HEK293T (cell line): Measurements from ENCODE around the gene PTP4A2.

Experiments
- ARNT ChIP-seq: fragments of 450-650 bp; IDR thresholded peaks from 2 replicates; pipeline ENCODE4 v1.6.1; 2017; ENCODE audit warnings: mild to moderate bottlenecking
- BHLHE40 ChIP-seq: fragments of 450-650 bp; IDR thresholded peaks from 2 replicates; pipeline ENCODE4 v1.6.1; 2016; ENCODE audit warnings: mild to moderate bottlenecking, moderate library complexity, borderline replicate concordance
- FOXA1 ChIP-seq: fragments of 450-650 bp; IDR thresholded peaks from 2 replicates; pipeline ENCODE4 v1.6.1; 2016; ENCODE audit warnings: mild to moderate bottlenecking
- FOXM1 ChIP-seq: fragments of 450-650 bp; IDR thresholded peaks from 2 replicates; pipeline ENCODE4 v1.6.1; 2017; ENCODE audit warnings: mild to moderate bottlenecking, borderline replicate concordance
- HDGF ChIP-seq: fragments of 450-650 bp; IDR thresholded peaks from 2 replicates; pipeline ENCODE4 v1.6.1; 2017; ENCODE audit warnings: antibody characterized with exemption, borderline replicate concordance
- L3MBTL2 ChIP-seq: fragments of 450-650 bp; conservative IDR thresholded peaks from 2 replicates; pipeline ENCODE4 v1.6.1; 2016; ENCODE audit warnings: mild to moderate bottlenecking
- TARDBP ChIP-seq: fragments of 450-650 bp; IDR thresholded peaks from 2 replicates; pipeline ENCODE4 v1.6.1; 2016

DNA sequence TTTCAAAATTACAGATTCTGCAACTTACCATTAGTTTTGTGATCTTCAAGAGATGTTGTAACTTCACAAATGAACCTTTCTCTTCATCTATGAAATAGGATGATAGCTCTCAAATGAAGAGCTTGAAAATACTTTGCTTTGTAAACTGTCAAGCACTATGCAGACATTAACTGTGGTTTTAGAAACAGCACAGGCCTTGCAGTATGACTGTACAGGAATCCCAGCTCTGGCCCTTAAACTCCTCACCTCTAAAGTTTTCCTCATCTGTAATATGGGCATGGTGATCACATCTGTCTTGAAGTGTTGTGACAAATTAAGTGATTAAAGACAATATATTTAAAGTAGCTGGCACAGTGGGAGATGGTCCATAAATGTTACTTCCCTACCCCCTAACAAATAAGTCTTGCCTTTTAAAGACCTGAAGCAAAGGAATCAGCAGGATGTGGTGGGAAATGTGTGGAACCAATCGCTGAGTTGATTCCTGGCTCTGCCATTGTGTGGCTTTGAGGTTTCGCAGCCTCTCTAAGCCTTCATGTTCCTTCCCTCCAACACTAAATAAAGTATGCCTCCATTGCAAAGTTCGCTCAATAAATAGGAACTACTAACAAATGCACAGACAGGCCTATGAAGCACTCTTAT, 5.5 kb upstream of the PTP4A2 start:
- TF ChIP-seq FOXM1 (no peak), HDGF (no peak), TARDBP (no peak), FOXA1 (no peak), BHLHE40 (no peak), L3MBTL2 (no peak), ARNT (no peak)
